Measurements from ENCODE around the gene PRPH. TPM values are rescaled to one million over a fixed set of nuclear protein-coding genes. Genes with fewer than 3 reads are reported as not detected.

Gene PRPH
- total and polyA plus RNA-seq, 9 of the 15 experiments (the other 6 are each of a cell fraction or from before 2014, with no cell fraction given), result 0.27 to 1.9 (median 1.3) TPM; not detected in 1

- no peak for TF ChIP-seq ZNF407 (IDR thresholded peaks at IDR 0.05; ENCODE audit: low read depth)
- TF ChIP-seq FOXA3 (CRISPR knock-in tag; conservative IDR thresholded peaks at IDR 0.05 in 1 of 2, IDR thresholded peaks at IDR 0.05 in 1 of 2), result no peak
- no peak for TF ChIP-seq NFIX (CRISPR knock-in tag; IDR thresholded peaks at IDR 0.05; ENCODE audit: low read depth)
- TF ChIP-seq KAT2B (IDR thresholded peaks at IDR 0.05; ENCODE audit: low read depth, low read length), result no peak
- TF ChIP-seq POLR2H (tag; IDR thresholded peaks at IDR 0.05; ENCODE audit: low read depth), result 0 out of 2 replicates have a peak, but pooled peaks have one; percentile 6
- no peak for TF ChIP-seq RNF2 (IDR thresholded peaks at IDR 0.05)
- no peak for TF ChIP-seq ARID2 (IDR thresholded peaks at IDR 0.05)
- no peak for TF ChIP-seq GATAD2B (IDR thresholded peaks at IDR 0.05; ENCODE audit: borderline replicate concordance)
- TF ChIP-seq, protein P1, sequence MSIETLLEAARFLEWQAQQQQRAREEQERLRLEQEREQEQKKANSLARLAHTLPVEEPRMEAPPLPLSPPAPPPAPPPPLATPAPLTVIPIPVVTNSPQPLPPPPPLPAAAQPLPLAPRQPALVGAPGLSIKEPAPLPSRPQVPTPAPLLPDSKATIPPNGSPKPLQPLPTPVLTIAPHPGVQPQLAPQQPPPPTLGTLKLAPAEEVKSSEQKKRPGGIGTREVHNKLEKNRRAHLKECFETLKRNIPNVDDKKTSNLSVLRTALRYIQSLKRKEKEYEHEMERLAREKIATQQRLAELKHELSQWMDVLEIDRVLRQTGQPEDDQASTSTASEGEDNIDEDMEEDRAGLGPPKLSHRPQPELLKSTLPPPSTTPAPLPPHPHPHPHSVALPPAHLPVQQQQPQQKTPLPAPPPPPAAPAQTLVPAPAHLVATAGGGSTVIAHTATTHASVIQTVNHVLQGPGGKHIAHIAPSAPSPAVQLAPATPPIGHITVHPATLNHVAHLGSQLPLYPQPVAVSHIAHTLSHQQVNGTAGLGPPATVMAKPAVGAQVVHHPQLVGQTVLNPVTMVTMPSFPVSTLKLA (conservative IDR thresholded peaks at IDR 0.05), result no peak
- TF ChIP-seq ZNF778 (CRISPR knock-in tag; IDR thresholded peaks at IDR 0.05), result no peak
- no peak for TF ChIP-seq ZNF311 (CRISPR knock-in tag; IDR thresholded peaks at IDR 0.05)
- no peak for TF ChIP-seq DLX4 (CRISPR knock-in tag; IDR thresholded peaks at IDR 0.05)
- no peak for TF ChIP-seq ZNF184 (CRISPR knock-in tag; IDR thresholded peaks at IDR 0.05)
- TF ChIP-seq ILF3 (IDR thresholded peaks at IDR 0.05; ENCODE audit: borderline replicate concordance), result peak; percentile 25; the same call in 1 of the 2 replicates
- no peak for TF ChIP-seq NR2C1 (IDR thresholded peaks at IDR 0.05)
- no peak for TF ChIP-seq NR2C1 (tag; IDR thresholded peaks at IDR 0.05)
Measured at GRCh38 chr12:49272790-49273725, 21.9 kb upstream of the PRPH start (continued).

Measured in K562 (cell line).